GM23248 (cell line): Measurements from ENCODE around the gene DCAF4L1.

Experiments
- EZH2 ChIP-seq: fragments of 200-600 bp; sonication (generic); IDR thresholded peaks from 2 replicates; pipeline ENCODE4 v1.6.1; 2018; ENCODE audit warnings: antibody characterized with exemption, mild to moderate bottlenecking; ENCODE audit not compliant: insufficient read depth, poor library complexity, severe bottlenecking
- EZH2phosphoT487 ChIP-seq: fragments of 200-600 bp; sonication (generic); IDR thresholded peaks from 2 replicates; pipeline ENCODE4 v1.6.1; 2018; ENCODE audit warnings: antibody characterized with exemption, moderate library complexity, mild to moderate bottlenecking, low read depth; ENCODE audit not compliant: insufficient read depth

DNA sequence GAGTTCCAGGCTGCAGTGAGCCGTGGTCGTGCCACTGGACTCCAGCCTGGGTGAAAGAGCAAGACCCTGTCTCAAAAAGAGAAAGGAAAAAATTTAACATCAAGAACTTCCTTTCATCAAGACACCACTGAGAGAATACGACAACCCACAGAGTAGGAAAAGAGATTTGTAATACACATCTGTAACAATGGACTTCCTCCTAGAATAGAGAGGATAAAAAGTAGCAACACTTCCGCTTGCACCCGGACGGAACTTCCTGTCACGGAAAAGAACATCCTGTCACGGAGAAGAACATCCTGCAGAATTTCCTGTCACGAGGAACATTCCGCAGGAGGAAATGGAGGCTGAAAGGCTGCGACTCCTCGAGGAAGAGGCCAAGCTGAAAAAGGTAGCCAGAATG is at the start of gene DCAF4L1:
- TF ChIP-seq EZH2 = no peak
- no peak for TF ChIP-seq EZH2phosphoT487
